Mesothelial cell of epicardium (in vitro differentiated cells): ENCODE results near the gene SLC25A45. TPM values are rescaled to one million over a fixed set of nuclear protein-coding genes. Genes with fewer than 3 reads are reported as not detected.

Source experiments
- DNase-seq, 2 experiments: peaks; one replicate each; pipeline ENCODE4 v3.0.0; 2021; ENCODE audit warnings: low spot score in 2 of 2; ENCODE audit not compliant: unreplicated experiment in 2 of 2
- H3K27ac Mint-ChIP-seq: 2 replicates; pipeline ENCODE4 v1.8.0; 2021; ENCODE audit warnings: mixed read lengths
- H3K27me3 Mint-ChIP-seq: 2 replicates; pipeline ENCODE4 v1.8.0; 2021; ENCODE audit warnings: low read depth, mixed read lengths
- H3K36me3 Mint-ChIP-seq: 2 replicates; pipeline ENCODE4 v1.8.0; 2021; ENCODE audit warnings: mixed read lengths
- H3K4me1 Mint-ChIP-seq: 2 replicates; pipeline ENCODE4 v1.8.0; 2021; ENCODE audit warnings: mixed read lengths
- H3K4me3 Mint-ChIP-seq: 2 replicates; pipeline ENCODE4 v1.8.0; 2021; ENCODE audit warnings: mild to moderate bottlenecking, moderate library complexity, mixed read lengths
- H3K9me3 Mint-ChIP-seq: 2 replicates; pipeline ENCODE4 v1.8.0; 2021; ENCODE audit warnings: mixed read lengths
- total RNA-seq: library from RNA; stranded (reverse); gene quantifications from 3 replicates; pipeline ENCODE4 v1.2.1, GENCODE V29; 2021
- TF ChIP-seq, protein P1 (sequence below): fragments of 200-600 bp; sonication (generic); IDR thresholded peaks from one replicate; pipeline ENCODE4 v1.5.0; 2021; ENCODE audit warnings: antibody characterized with exemption; ENCODE audit not compliant: unreplicated experiment

Gene SLC25A45
- total RNA-seq, 1 donor from 2014 or later = 4.7 TPM

DNA sequence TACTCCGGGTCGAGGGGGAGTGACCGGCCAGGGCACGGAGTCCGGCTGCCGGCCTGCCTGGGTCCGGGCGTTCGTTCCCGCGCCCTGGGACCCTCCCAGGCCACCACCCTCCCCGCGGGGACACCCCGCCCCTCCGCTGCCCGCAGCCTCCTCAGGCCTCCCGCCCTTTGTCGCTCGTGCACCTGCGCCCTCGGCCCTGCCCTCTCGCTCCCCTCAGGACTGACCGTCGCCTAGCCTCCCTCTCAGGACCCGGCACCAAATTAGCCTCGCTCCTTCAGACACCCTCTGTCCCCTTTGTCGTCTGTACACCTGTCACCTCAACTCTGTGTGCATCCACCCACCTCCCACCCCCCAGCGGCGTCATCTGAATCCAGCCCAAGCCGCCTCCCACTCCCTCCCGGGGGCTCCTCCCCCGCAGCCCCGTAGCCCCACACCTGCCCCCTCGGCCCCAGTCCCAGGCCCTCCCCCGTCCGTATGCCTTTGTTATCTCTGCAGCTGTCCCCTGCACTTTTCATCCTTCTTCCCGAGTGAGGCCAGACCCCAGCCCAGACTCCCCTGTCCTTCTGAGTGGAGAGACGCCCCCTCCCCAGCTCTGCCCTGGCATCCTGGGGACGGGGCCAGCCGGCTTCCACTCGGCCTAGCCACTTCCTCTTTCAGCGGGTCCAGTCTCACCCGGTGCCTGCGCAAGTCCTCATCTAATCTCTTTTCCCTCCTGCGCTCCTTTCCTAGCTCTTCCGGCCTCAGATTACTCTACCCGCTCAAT lies 27.3 kb downstream of the SLC25A45 start:
- Mint-ChIP-seq H3K27ac (peak overlapping the region; percentile 19), H3K4me1 (peaks cover 17% of the 10 kb centered on the region), H3K36me3 (peaks cover 7% of the 10 kb centered on the region), H3K9me3 (no peaks in the 10 kb centered on the region), H3K27me3 (peaks cover 24% of the 10 kb centered on the region), H3K4me3 (peak overlapping the region; percentile 76)
- DNase-seq = peak in 1 of 2 experiments; percentile 48
- TF ChIP-seq, protein P1, sequence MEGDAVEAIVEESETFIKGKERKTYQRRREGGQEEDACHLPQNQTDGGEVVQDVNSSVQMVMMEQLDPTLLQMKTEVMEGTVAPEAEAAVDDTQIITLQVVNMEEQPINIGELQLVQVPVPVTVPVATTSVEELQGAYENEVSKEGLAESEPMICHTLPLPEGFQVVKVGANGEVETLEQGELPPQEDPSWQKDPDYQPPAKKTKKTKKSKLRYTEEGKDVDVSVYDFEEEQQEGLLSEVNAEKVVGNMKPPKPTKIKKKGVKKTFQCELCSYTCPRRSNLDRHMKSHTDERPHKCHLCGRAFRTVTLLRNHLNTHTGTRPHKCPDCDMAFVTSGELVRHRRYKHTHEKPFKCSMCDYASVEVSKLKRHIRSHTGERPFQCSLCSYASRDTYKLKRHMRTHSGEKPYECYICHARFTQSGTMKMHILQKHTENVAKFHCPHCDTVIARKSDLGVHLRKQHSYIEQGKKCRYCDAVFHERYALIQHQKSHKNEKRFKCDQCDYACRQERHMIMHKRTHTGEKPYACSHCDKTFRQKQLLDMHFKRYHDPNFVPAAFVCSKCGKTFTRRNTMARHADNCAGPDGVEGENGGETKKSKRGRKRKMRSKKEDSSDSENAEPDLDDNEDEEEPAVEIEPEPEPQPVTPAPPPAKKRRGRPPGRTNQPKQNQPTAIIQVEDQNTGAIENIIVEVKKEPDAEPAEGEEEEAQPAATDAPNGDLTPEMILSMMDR = no peak

DNA sequence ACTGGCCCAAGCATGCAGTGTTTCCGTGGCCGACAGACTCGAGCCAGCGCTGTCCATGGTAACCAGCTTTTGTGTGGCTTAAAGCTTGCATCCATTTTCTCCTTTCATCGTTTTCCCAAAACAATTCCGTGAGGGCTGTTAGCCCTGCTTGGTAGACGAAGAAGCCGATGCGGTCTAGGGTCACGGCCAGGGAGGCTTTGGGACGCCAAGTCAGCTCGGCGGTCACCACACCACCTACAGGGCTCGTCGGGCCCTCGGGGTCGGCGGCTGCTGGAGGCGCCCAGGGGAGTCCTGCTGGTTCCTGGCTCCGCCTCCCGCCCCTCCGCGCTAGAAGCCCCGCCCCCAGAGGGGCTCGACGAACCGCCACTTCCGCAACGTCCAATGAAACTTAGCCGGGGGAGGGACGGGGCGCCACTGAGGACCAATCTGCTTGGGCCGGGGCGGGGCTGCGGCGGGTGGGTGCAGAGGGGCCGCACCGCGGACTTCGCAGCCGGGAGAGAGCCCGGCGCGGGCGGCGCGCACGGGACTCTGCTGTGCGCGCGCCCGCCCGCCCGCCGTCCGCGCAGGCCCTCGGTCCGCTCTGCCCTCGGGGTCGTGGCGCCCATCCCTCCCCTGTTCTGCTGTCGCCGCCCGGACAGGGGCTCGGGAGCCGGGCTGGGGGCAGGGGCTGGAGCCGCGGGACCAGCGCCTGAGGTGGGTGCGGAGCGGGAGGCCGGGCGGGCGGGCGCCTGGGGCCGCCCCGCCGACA lies 28.0 kb downstream of the SLC25A45 start, which contains the start of gene TIGD3:
TSS of gene TIGD3 (plus strand) at position 487 of the 748 bp plus-strand sequence. CDS start 1,058 bp downstream, outside the sequence.
- Mint-ChIP-seq H3K4me1 (peaks cover 17% of the 10 kb centered on the region), H3K4me3 (peak within 1 kb of the TSS; percentile 76), H3K27ac (peak within 1 kb of the TSS; percentile 83), H3K27me3 (peaks cover 24% of the 10 kb centered on the region), H3K36me3 (peaks cover 10% of the 10 kb centered on the region), H3K9me3 (no peaks in the 10 kb centered on the region)
- peak; percentile 95 to 98 for DNase-seq
- TF ChIP-seq, protein P1 = no peak

DNA sequence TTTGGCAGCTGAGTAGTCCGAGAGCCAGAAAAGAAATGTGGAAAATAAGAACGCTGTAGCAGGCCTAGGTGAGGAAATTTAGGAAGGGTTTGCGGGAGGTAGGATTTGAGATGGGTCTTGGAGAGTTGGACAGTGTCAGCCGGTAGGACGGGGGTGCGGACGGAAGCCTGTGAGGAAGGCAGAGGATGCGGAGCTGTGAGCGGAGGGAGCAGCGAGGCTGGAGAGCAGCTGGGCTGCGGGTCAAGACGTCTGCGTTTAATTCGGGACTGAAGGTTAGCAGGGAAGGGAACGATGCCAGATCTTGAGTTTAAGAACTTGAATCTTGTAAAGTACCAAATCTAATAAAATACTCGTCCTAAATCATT lies 28.6 kb downstream of the SLC25A45 start:
- Mint-ChIP-seq H3K9me3 (no peaks in the 10 kb centered on the region), H3K36me3 (peaks cover 14% of the 10 kb centered on the region), H3K4me3 (peak overlapping the region; percentile 76), H3K4me1 (peaks cover 17% of the 10 kb centered on the region), H3K27ac (peak overlapping the region; percentile 83), H3K27me3 (peaks cover 24% of the 10 kb centered on the region)
- TF ChIP-seq, protein P1 = no peak
- no peak for DNase-seq

DNA sequence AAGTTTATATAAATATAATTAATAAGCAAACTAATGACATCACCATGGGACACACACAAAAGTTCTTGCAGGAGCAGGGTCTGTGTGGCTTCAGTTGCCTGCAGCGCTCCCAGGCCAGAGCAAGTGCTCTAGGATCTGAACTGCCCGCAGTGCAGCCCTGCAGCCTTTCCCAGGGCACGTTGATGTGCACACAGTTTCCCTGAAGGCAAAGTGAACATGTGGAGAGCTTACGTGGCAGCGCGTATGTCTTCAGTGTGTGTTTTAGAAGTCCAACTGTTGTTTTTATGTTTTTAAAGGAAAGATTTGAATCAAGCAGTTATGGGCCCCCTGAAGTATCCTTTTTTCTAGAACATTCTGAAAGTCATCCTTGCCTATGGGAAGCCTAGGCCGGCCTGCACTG lies 29.1 kb downstream of the SLC25A45 start:
- H3K4me1 Mint-ChIP-seq = peaks cover 17% of the 10 kb centered on the region
- peaks cover 18% of the 10 kb centered on the region for H3K36me3 Mint-ChIP-seq
- peaks cover 24% of the 10 kb centered on the region for H3K27me3 Mint-ChIP-seq
- H3K9me3 Mint-ChIP-seq = no peaks in the 10 kb centered on the region
- DNase-seq = no peak
- H3K4me3 Mint-ChIP-seq = peak overlapping the region; percentile 76
- H3K27ac Mint-ChIP-seq = peak overlapping the region; percentile 83
- TF ChIP-seq, protein P1 = no peak

DNA sequence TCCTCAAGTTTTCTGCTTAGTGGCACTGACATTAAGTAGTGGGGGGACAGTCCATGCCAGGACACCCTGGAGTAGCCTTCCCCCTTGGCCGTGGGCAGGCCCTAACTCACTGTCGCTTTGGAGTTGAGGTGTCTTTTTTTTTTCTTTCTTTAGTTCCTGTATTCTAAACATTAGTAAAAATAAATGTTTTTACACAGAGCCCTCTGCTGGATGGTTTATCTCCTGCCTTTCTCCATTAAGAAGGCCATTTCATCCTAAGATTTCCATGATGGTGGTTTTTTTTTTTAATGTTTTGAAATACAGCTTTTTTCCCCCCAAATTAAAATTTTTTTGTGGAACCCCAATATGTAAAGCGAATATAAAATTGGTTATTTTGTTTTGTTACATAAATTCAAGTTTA lies 29.7 kb downstream of the SLC25A45 start:
- DNase-seq = no peak
- H3K4me1 Mint-ChIP-seq = peaks cover 17% of the 10 kb centered on the region
- TF ChIP-seq, protein P1 = no peak
- peaks cover 21% of the 10 kb centered on the region for H3K27me3 Mint-ChIP-seq
- peaks cover 18% of the 10 kb centered on the region for H3K36me3 Mint-ChIP-seq
- peak overlapping the region; percentile 80 for H3K27ac Mint-ChIP-seq
- no peaks in the 10 kb centered on the region for H3K9me3 Mint-ChIP-seq
- no peak overlapping the region for H3K4me3 Mint-ChIP-seq
